Measurements from ENCODE around the gene C1QL2.

The C1QL2 gene

GRCh38 chr2:119179202-119179601, 20.7 kb upstream of the C1QL2 start:
- DNase-seq (ENCODE audit: low read depth), result peak; percentile 19

- DNase-seq (ENCODE audit: low read depth), result no peak
Measured at GRCh38 chr2:119178776-119179175, 20.2 kb upstream of the C1QL2 start.

GRCh38 chr2:119177838-119178190, 19.3 kb upstream of the C1QL2 start:
- DNase-seq (ENCODE audit: low read depth), result no peak

- no peak for DNase-seq (ENCODE audit: low read depth)
Measured at GRCh38 chr2:119177171-119177837, 18.8 kb upstream of the C1QL2 start.

GRCh38 chr2:119175517-119175916, 17.0 kb upstream of the C1QL2 start:
- no peak for DNase-seq (ENCODE audit: low read depth)

- no peak for DNase-seq (ENCODE audit: low read depth)
Measured at GRCh38 chr2:119174993-119175347, 16.4 kb upstream of the C1QL2 start.

GRCh38 chr2:119174216-119174992, 15.9 kb upstream of the C1QL2 start:
- no peak for DNase-seq (ENCODE audit: low read depth)

- DNase-seq (ENCODE audit: low read depth), result no peak
Measured at GRCh38 chr2:119173556-119174060, 15.1 kb upstream of the C1QL2 start.

- no peak for DNase-seq (ENCODE audit: low read depth)
Measured at GRCh38 chr2:119170504-119170903, 12.0 kb upstream of the C1QL2 start.

GRCh38 chr2:119169717-119170116, 11.2 kb upstream of the C1QL2 start:
- no peak for DNase-seq (ENCODE audit: low read depth)

- DNase-seq (ENCODE audit: low read depth), result no peak
Measured at GRCh38 chr2:119160361-119160990, 1.9 kb upstream of the C1QL2 start.

GRCh38 chr2:119157850-119158511, 570 bp downstream of the C1QL2 start:
- DNase-seq (ENCODE audit: low read depth), result no peak

GRCh38 chr2:119156891-119157773, 1.4 kb downstream of the C1QL2 start:
- DNase-seq (ENCODE audit: low read depth), result no peak

GRCh38 chr2:119156105-119156890, 2.3 kb downstream of the C1QL2 start:
- DNase-seq (ENCODE audit: low read depth), result no peak

GRCh38 chr2:119155633-119156032, 2.9 kb downstream of the C1QL2 start:
- DNase-seq (ENCODE audit: low read depth), result no peak

GRCh38 chr2:119154076-119154475, 4.5 kb downstream of the C1QL2 start:
- no peak for DNase-seq (ENCODE audit: low read depth)

- no peak for DNase-seq (ENCODE audit: low read depth)
Measured at GRCh38 chr2:119149611-119150010, 8.9 kb downstream of the C1QL2 start.

GRCh38 chr2:119147776-119148715, 10.5 kb downstream of the C1QL2 start:
- no peak for DNase-seq (ENCODE audit: low read depth)

GRCh38 chr2:119144806-119145205, 13.7 kb downstream of the C1QL2 start:
- no peak for DNase-seq (ENCODE audit: low read depth)

GRCh38 chr2:119142824-119143223, 15.7 kb downstream of the C1QL2 start:
- no peak for DNase-seq (ENCODE audit: low read depth)

All from GM04503 (cell line).